Measurements from ENCODE around the gene NCKAP5. TPM values are rescaled to one million over a fixed set of nuclear protein-coding genes. Genes with fewer than 3 reads are reported as not detected.

Gene NCKAP5
- total and polyA plus RNA-seq, 2 experiments from 2014 or later, result 0.65 to 0.86 TPM

DNA sequence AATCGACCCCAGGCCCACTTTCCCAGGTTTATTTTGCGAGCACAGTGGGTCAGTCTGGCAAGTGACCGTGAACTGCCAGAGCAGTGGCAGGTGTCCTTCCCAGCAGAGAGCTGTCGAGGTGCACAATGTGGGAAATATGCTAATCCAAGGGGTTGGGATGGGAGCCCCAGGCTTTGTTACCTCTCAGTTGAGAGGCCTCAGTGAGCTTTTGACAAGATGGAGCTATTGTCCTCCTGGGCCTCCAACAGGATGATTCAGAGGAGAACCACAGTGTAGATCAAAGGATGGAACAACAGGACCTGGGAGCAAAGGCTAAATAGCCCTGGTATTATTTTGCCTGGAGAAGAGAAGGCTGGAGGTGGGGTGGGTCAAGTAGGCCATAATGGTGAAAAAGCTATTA, 150.8 kb downstream of the NCKAP5 start:
- no peak for DNase-seq
- Histone ChIP-seq H3K4me3 (no peak overlapping the region), H3K9me3 (ENCODE audit: low read depth) (no peaks in the 10 kb centered on the region), H3K36me3 (ENCODE audit: low read depth) (no peaks in the 10 kb centered on the region), H2AFZ (no peak overlapping the region), H3K27ac (no peak overlapping the region), H3K27me3 (replicated peaks; ENCODE audit: insufficient read depth) (peaks cover 8% of the 10 kb centered on the region), H3F3A (ENCODE audit: insufficient read depth) (no peaks in the 10 kb centered on the region), H3K9me2 (ENCODE audit: insufficient read depth) (no peaks in the 10 kb centered on the region), H3K79me2 (ENCODE audit: insufficient read depth) (no peaks in the 10 kb centered on the region), H4K20me1 (ENCODE audit: insufficient read depth) (no peaks in the 10 kb centered on the region), H3K4me1 (ENCODE audit: insufficient read depth) (no peaks in the 10 kb centered on the region), H3K4me2 (ENCODE audit: unreplicated experiment) (no peak overlapping the region), H3K9ac (no peak overlapping the region)
- in situ Hi-C loops (cut with MboI), result no loop called here
- WGBS, 2 experiments (ENCODE audit: low coverage in 1 of 2, low lambda C conversion rate in 2 of 2, missing lambda C conversion rate in 2 of 2), result 62 to 63% methylated on average over 4 of the region's 4 CpGs
- TF ChIP-seq EZH2 (IDR thresholded peaks at IDR 0.05; ENCODE audit: insufficient read depth, poor library complexity, severe bottlenecking) (no peak), EZH2phosphoT487 (IDR thresholded peaks at IDR 0.05; ENCODE audit: insufficient read depth, low read depth) (no peak)

DNA sequence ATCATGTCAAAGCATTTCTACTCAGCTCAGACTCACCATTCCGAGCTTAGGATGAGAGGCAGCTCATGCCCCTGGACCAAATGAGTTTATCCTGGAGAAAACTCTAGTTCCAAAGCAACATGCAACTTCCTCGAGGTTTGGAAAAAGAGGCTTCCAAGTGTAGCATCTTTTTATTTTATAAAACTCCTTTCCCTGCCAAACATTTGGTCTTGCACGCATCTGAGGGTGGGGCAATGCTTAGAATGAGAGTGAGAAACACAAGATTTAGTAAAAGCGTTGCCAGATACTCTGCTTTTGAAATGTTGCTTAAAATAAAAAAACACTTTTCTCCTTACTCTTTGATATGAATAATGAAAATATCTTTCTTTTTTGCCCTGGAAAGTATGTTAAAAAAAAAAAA, 151.5 kb downstream of the NCKAP5 start:
- Histone ChIP-seq H3K79me2 (ENCODE audit: insufficient read depth) (no peaks in the 10 kb centered on the region), H3F3A (ENCODE audit: insufficient read depth) (no peaks in the 10 kb centered on the region), H3K4me1 (ENCODE audit: insufficient read depth) (no peaks in the 10 kb centered on the region), H3K4me3 (no peak overlapping the region), H4K20me1 (ENCODE audit: insufficient read depth) (no peaks in the 10 kb centered on the region), H3K4me2 (ENCODE audit: unreplicated experiment) (no peak overlapping the region), H3K27ac (no peak overlapping the region), H3K9me3 (ENCODE audit: low read depth) (no peaks in the 10 kb centered on the region), H3K9ac (no peak overlapping the region), H2AFZ (no peak overlapping the region), H3K9me2 (ENCODE audit: insufficient read depth) (no peaks in the 10 kb centered on the region), H3K36me3 (ENCODE audit: low read depth) (no peaks in the 10 kb centered on the region), H3K27me3 (replicated peaks; ENCODE audit: insufficient read depth) (peaks cover 8% of the 10 kb centered on the region)
- 14 to 18% methylated on average over 4 of the region's 4 CpGs for WGBS, 2 experiments (ENCODE audit: low coverage in 1 of 2, low lambda C conversion rate in 2 of 2, missing lambda C conversion rate in 2 of 2)
- TF ChIP-seq EZH2phosphoT487 (IDR thresholded peaks at IDR 0.05; ENCODE audit: insufficient read depth, low read depth), result no peak
- DNase-seq, result no peak
- in situ Hi-C loops (cut with MboI), result no loop called here

DNA sequence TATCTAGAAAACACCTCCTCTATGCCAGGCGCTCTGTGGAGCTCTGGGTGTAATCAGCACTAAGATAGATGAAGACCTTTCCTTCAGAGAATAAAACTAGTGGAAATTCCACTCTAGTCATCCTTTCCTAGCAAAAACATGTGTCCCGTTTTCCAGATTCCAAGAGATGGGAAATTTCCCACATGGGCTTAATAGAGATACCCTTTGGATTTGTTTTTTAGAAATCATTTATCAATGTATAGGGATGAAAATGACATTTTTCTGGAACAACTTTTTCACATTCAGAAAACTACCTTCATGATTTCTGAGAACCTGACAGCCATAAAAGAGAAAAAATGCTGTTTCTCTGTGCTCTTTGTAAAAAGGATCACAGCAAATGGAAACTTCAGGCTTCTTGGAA, 152.1 kb downstream of the NCKAP5 start:
- in situ Hi-C loops (cut with MboI), result no loop called here
- TF ChIP-seq EZH2 (IDR thresholded peaks at IDR 0.05; ENCODE audit: insufficient read depth, poor library complexity, severe bottlenecking), result no peak
- TF ChIP-seq EZH2phosphoT487 (IDR thresholded peaks at IDR 0.05; ENCODE audit: insufficient read depth, low read depth), result no peak
- H3K36me3 ChIP-seq (ENCODE audit: low read depth), result no peaks in the 10 kb centered on the region
- H3K9me2 ChIP-seq (ENCODE audit: insufficient read depth), result no peaks in the 10 kb centered on the region
- DNase-seq, result no peak
- no peaks in the 10 kb centered on the region for H4K20me1 ChIP-seq (ENCODE audit: insufficient read depth)
- H3K79me2 ChIP-seq (ENCODE audit: insufficient read depth), result no peaks in the 10 kb centered on the region
- H2AFZ ChIP-seq, result no peak overlapping the region
- peaks cover 8% of the 10 kb centered on the region for H3K27me3 ChIP-seq (replicated peaks; ENCODE audit: insufficient read depth)
- 17 to 32% methylated on average over 2 of the region's 2 CpGs for WGBS, 2 experiments (ENCODE audit: low coverage in 1 of 2, low lambda C conversion rate in 2 of 2, missing lambda C conversion rate in 2 of 2)
- H3K27ac ChIP-seq, result no peak overlapping the region
- peaks cover 2% of the 10 kb centered on the region; the same call in 1 of the 2 replicates for H3K4me1 ChIP-seq (ENCODE audit: insufficient read depth)
- H3K4me3 ChIP-seq, result no peak overlapping the region
- H3K9me3 ChIP-seq (ENCODE audit: low read depth), result no peaks in the 10 kb centered on the region
- H3F3A ChIP-seq (ENCODE audit: insufficient read depth), result no peaks in the 10 kb centered on the region
- no peak overlapping the region for H3K9ac ChIP-seq
- no peak overlapping the region for H3K4me2 ChIP-seq (ENCODE audit: unreplicated experiment)

DNA sequence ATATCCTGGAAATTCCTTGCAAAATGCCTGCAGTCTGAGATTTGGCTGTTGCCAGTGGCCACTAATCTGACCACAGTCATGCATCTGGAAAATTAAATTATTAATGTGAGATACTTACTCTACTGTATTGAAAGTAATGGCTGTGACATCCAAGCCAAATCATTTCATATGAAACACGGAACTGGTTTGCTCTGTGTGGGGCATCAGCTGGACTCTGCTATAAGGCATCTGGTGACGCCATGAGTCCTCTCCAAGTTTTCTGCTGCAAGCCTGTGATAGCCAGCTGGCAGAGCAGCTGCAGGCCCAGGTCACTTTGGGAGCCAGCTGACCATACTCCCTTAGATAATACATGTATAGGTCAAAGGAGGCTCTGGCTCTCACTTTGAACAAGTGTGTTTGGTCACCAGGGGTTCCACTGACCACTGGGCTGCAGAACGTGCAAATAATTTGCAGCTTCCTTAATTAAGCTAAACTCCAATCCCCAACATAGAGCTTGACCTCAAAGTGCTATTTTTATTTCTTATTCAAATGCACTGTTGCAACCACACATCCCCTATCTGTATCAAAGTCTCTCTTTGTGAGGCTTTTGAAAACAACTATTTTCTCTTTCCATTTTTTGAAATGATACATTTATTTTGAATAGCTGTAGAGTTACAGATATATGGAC, 152.9 kb downstream of the NCKAP5 start:
- in situ Hi-C loops (cut with MboI), result no loop called here
- no peaks in the 10 kb centered on the region for H3F3A ChIP-seq (ENCODE audit: insufficient read depth)
- H3K27me3 ChIP-seq (replicated peaks; ENCODE audit: insufficient read depth), result peaks cover 8% of the 10 kb centered on the region
- peaks cover 6% of the 10 kb centered on the region; the same call in 1 of the 2 replicates for H3K4me1 ChIP-seq (ENCODE audit: insufficient read depth)
- H3K36me3 ChIP-seq (ENCODE audit: low read depth), result no peaks in the 10 kb centered on the region
- H3K4me3 ChIP-seq, result no peak overlapping the region
- no peak overlapping the region for H3K4me2 ChIP-seq (ENCODE audit: unreplicated experiment)
- no peak overlapping the region for H3K27ac ChIP-seq
- H4K20me1 ChIP-seq (ENCODE audit: insufficient read depth), result no peaks in the 10 kb centered on the region
- H3K9me2 ChIP-seq (ENCODE audit: insufficient read depth), result no peaks in the 10 kb centered on the region
- WGBS, 2 experiments (ENCODE audit: low coverage in 1 of 2, low lambda C conversion rate in 2 of 2, missing lambda C conversion rate in 2 of 2), result 34 to 50% methylated on average over 3 of the region's 3 CpGs
- H3K9me3 ChIP-seq (ENCODE audit: low read depth), result no peaks in the 10 kb centered on the region
- TF ChIP-seq EZH2 (IDR thresholded peaks at IDR 0.05; ENCODE audit: insufficient read depth, poor library complexity, severe bottlenecking), result no peak
- TF ChIP-seq EZH2phosphoT487 (IDR thresholded peaks at IDR 0.05; ENCODE audit: insufficient read depth, low read depth), result no peak
- no peak overlapping the region for H3K9ac ChIP-seq
- H3K79me2 ChIP-seq (ENCODE audit: insufficient read depth), result no peaks in the 10 kb centered on the region
- no peak overlapping the region for H2AFZ ChIP-seq
- no peak for DNase-seq

Data from GM23248 (cell line).